Measurements from ENCODE around the gene LSAMP. TPM values are rescaled to one million over a fixed set of nuclear protein-coding genes. Genes with fewer than 3 reads are reported as not detected.
A peak's percentile ranks its signal among the peaks of the same experiment; 100 is the strongest.

LSAMP gene
- total RNA-seq, 4 donors from 2014 or later: 0.30 to 5.5 (median 1.4) TPM

DNA sequence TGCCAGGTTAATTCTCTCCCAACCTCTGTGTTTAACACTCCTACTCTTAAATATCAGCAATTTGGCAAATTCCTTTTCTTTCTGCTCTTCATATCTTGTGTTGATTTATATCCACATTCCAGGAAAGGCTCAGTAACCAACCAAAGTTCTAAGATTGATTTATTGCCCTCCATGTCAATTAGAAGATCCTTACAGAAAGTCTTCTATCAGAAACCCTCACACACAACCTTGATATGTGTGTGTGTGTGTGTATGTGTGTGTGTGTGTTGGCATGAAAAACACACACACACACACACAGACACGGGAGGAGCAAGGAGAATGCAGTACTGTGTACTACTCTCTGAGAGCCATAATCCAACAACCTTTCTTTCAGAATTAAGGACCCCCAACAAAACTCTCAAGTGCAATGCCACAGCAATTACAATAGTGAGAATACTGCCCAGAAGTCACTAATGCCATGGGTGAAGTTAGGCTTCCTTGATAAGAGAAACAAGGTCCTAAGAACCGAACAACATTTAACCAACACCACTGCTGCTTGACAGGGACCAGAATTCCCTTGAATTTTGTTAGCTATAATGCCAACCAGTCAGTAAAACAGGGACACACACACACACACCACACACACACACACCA lies 1.1 kb downstream of the LSAMP start:
- intact Hi-C loops (cut with DNase I): no loop called here
- Histone ChIP-seq H3K27me3 (peaks cover 0 to 30% (median 0%) of the 10 kb centered on the region in 4 donors), H3K4me3 (peak overlapping the region in 3 of 4 donors; percentile 30 to 61 (median 37)), H3K4me1 (no peaks in the 10 kb centered on the region), H3K36me3 (no peaks in the 10 kb centered on the region), H3K9me3 (no peaks in the 10 kb centered on the region), H3K27ac (no peak overlapping the region)
- 0 to 7% methylated on average over 2 of the region's 2 CpGs for WGBS, 2 donors
- TF ChIP-seq, protein P1, sequence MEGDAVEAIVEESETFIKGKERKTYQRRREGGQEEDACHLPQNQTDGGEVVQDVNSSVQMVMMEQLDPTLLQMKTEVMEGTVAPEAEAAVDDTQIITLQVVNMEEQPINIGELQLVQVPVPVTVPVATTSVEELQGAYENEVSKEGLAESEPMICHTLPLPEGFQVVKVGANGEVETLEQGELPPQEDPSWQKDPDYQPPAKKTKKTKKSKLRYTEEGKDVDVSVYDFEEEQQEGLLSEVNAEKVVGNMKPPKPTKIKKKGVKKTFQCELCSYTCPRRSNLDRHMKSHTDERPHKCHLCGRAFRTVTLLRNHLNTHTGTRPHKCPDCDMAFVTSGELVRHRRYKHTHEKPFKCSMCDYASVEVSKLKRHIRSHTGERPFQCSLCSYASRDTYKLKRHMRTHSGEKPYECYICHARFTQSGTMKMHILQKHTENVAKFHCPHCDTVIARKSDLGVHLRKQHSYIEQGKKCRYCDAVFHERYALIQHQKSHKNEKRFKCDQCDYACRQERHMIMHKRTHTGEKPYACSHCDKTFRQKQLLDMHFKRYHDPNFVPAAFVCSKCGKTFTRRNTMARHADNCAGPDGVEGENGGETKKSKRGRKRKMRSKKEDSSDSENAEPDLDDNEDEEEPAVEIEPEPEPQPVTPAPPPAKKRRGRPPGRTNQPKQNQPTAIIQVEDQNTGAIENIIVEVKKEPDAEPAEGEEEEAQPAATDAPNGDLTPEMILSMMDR (IDR thresholded peaks at IDR 0.05): no peak
- DNase-seq: no peak

DNA sequence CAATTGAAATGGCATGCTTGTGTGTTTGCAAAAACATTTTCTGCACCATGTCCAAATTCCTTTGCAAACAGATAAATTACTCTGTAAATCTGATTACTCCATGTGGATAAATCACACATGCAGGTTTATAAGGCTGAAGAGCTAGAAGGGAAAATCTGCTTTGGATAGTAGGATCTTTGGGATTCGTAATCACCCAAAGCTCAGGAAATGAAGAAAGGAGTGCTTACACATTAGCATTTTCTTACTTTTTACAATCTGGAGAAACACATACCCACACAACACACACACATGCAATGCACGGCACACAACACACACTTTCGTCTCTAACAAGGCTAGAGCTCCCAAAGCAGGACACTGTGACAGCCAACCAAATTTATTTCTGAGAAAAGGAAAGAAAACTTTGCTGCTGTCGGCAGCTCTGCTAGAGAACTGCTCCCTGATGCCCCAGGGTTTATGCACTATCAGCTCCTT lies 2.1 kb downstream of the LSAMP start:
- TF ChIP-seq, protein P1 (IDR thresholded peaks at IDR 0.05): no peak
- no peak for TF ChIP-seq POLR2A (IDR thresholded peaks at IDR 0.05)
- Histone ChIP-seq H3K36me3 (no peaks in the 10 kb centered on the region), H3K4me1 (no peaks in the 10 kb centered on the region), H3K27me3 (peaks cover 0 to 30% (median 0%) of the 10 kb centered on the region in 4 donors), H3K9me3 (no peaks in the 10 kb centered on the region), H3K4me3 (peak overlapping the region in 2 of 4 donors; percentile 6 to 61), H3K27ac (no peak overlapping the region)
- DNase-seq: no peak
- 20 to 27% methylated on average over 4 of the region's 4 CpGs for WGBS, 2 donors
- intact Hi-C loops (cut with DNase I): no loop called here

- Histone ChIP-seq H3K27me3 (peaks cover 0 to 30% (median 0%) of the 10 kb centered on the region in 4 donors), H3K27ac (no peak overlapping the region), H3K9me3 (no peaks in the 10 kb centered on the region), H3K4me3 (peak overlapping the region in 1 of 4 donors; percentile 26), H3K4me1 (no peaks in the 10 kb centered on the region), H3K36me3 (no peaks in the 10 kb centered on the region)
- intact Hi-C loops (cut with DNase I): no loop called here
- 42 to 62% methylated on average over 5 of the region's 5 CpGs for WGBS, 2 donors
- no peak for DNase-seq
- no peak for TF ChIP-seq POLR2A (IDR thresholded peaks at IDR 0.05)
- TF ChIP-seq, protein P1 (IDR thresholded peaks at IDR 0.05): no peak
Observed at GRCh38 chr3:116442331-116443021, 2.8 kb downstream of the LSAMP start.

GRCh38 chr3:116441652-116442051 lies 3.6 kb downstream of the LSAMP start:
- WGBS, 2 donors: 81 to 87% methylated on average over 4 of the region's 4 CpGs
- no peaks in the 10 kb centered on the region for H3K9me3 ChIP-seq
- TF ChIP-seq, protein P1 (IDR thresholded peaks at IDR 0.05): no peak
- no peak for TF ChIP-seq POLR2A (IDR thresholded peaks at IDR 0.05)
- H3K36me3 ChIP-seq: no peaks in the 10 kb centered on the region
- no peak overlapping the region for H3K4me3 ChIP-seq
- H3K4me1 ChIP-seq: no peaks in the 10 kb centered on the region
- no peak for DNase-seq
- intact Hi-C loops (cut with DNase I): no loop called here
- H3K27me3 ChIP-seq: peaks cover 0 to 30% (median 0%) of the 10 kb centered on the region in 4 donors
- no peak overlapping the region for H3K27ac ChIP-seq

DNA sequence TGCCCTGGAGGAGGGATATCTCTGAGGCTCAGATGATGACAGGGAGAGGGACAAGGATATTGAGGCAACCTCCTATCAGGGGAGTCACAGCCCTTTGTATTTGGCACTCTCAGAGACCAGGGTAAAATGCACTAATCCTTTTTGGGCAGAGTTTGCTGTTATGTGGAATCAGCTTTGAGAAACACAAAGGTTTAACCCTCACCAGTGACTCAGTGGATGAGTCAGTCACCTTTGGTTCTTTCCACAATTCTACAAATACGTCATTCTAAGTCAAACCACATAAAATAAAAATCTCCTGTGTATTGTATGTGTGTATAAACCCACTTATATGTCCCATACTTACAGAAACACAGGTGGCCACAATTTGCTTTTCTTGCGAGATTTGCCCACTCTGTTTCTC lies 5.1 kb downstream of the LSAMP start:
- Histone ChIP-seq H3K27me3 (peaks cover 0 to 20% (median 0%) of the 10 kb centered on the region in 4 donors), H3K4me1 (no peaks in the 10 kb centered on the region), H3K27ac (no peak overlapping the region), H3K9me3 (no peaks in the 10 kb centered on the region), H3K36me3 (no peaks in the 10 kb centered on the region), H3K4me3 (no peak overlapping the region)
- DNase-seq: no peak
- TF ChIP-seq POLR2A (IDR thresholded peaks at IDR 0.05): no peak
- TF ChIP-seq, protein P1 (IDR thresholded peaks at IDR 0.05): no peak
- 34 to 40% methylated on average over 2 of the region's 2 CpGs for WGBS, 2 donors
- intact Hi-C loops (cut with DNase I): no loop called here

All from esophagus squamous epithelium (tissue), 5 donors.